Measurements from ENCODE around the gene GABRE. TPM values are rescaled to one million over a fixed set of nuclear protein-coding genes. Genes with fewer than 3 reads are reported as not detected.

The GABRE gene
- total RNA-seq, 1 experiment from 2014 or later: not detected

DNA sequence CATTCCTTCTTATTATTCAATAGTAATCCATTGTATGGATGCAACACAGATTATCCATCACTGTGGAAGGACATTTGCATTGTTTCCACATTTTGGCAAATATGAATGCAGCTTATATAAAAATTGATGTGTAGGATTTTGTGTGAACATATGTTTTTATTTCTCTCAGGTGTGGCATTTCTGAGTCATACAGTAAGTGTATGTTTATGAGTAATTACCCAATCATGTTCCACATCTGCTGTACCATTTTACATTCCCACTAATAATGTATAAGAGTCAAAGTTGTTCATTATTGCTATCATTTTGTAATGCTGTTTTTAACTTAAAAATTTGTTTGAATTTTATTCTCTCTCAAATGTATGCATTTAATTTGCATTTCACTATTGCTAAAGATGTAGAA lies 36.3 kb downstream of the GABRE start:
- TF ChIP-seq EZH2phosphoT487 (IDR thresholded peaks at IDR 0.05; ENCODE audit: borderline replicate concordance, low read length) (no peak), EZH2 (IDR thresholded peaks at IDR 0.05; ENCODE audit: low read length, unreplicated experiment) (no peak)
- TF ChIP-seq, protein P1, sequence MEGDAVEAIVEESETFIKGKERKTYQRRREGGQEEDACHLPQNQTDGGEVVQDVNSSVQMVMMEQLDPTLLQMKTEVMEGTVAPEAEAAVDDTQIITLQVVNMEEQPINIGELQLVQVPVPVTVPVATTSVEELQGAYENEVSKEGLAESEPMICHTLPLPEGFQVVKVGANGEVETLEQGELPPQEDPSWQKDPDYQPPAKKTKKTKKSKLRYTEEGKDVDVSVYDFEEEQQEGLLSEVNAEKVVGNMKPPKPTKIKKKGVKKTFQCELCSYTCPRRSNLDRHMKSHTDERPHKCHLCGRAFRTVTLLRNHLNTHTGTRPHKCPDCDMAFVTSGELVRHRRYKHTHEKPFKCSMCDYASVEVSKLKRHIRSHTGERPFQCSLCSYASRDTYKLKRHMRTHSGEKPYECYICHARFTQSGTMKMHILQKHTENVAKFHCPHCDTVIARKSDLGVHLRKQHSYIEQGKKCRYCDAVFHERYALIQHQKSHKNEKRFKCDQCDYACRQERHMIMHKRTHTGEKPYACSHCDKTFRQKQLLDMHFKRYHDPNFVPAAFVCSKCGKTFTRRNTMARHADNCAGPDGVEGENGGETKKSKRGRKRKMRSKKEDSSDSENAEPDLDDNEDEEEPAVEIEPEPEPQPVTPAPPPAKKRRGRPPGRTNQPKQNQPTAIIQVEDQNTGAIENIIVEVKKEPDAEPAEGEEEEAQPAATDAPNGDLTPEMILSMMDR (conservative IDR thresholded peaks at IDR 0.05; ENCODE audit: low read depth, low read length): no peak
- no peaks in the 10 kb centered on the region for H4K20me1 ChIP-seq (ENCODE audit: low read length)
- ATAC-seq: no peak

DNA sequence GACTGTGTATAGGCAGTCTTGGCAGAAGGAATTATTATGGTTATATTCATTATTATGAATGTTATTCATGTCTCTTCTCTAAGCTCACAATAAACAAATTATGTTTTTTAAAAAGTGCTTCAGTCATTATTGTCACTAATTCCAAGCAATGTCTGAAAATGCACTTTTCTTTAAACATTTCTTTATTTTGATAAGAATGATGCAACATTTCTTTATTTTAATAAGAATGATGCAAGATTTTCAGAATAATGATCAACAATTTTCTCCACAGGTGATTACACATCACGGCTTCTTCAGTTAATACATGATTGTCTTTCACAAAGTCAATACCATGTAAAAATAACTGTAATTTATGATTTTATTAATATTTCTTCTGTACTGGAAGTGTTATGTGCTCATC lies 39.1 kb downstream of the GABRE start:
- H4K20me1 ChIP-seq (ENCODE audit: low read length): no peaks in the 10 kb centered on the region
- H3K36me3 ChIP-seq (ENCODE audit: low read depth, low read length): no peaks in the 10 kb centered on the region
- no peaks in the 10 kb centered on the region for H3K27me3 ChIP-seq (ENCODE audit: low read length)
- ChIA-PET POLR2A (ENCODE audit: unreplicated experiment) (no interaction called here), CTCF (no interaction called here)
- DNase-seq: no peak
- H3K9ac ChIP-seq (ENCODE audit: low read length): no peak overlapping the region
- H2AFZ ChIP-seq (ENCODE audit: low read length): no peak overlapping the region
- intact Hi-C loops (cut with micrococcal nuclease): no loop called here
- H3K79me2 ChIP-seq (ENCODE audit: low read length): no peaks in the 10 kb centered on the region
- no peak for TF ChIP-seq EZH2phosphoT487 (IDR thresholded peaks at IDR 0.05; ENCODE audit: borderline replicate concordance, low read length)
- TF ChIP-seq EZH2 (IDR thresholded peaks at IDR 0.05; ENCODE audit: low read length, unreplicated experiment): no peak
- TF ChIP-seq, protein P1 (conservative IDR thresholded peaks at IDR 0.05; ENCODE audit: low read depth, low read length): no peak
- BruUV-seq (replicated peaks): no TSS peak
- no peak for ATAC-seq
- H3K4me1 ChIP-seq (ENCODE audit: insufficient read depth, low read length): no peaks in the 10 kb centered on the region
- no peak overlapping the region for H3K4me3 ChIP-seq (ENCODE audit: low read length)
- no peak overlapping the region for H3K27ac ChIP-seq (ENCODE audit: low read length)
- H3K4me2 ChIP-seq (ENCODE audit: low read length): no peak overlapping the region
- no peaks in the 10 kb centered on the region for H3K9me2 ChIP-seq (replicated peaks; ENCODE audit: low read length)
- no peaks in the 10 kb centered on the region for H3K9me3 ChIP-seq (ENCODE audit: low read length)
- no peaks in the 10 kb centered on the region for H3F3A ChIP-seq (ENCODE audit: low read length, unreplicated experiment)

More for the DNA sequence above, 36.3 kb downstream of the GABRE start:
- CTCF ChIA-PET: no interaction called here
- no peak for DNase-seq
- Histone ChIP-seq H3F3A (ENCODE audit: low read length, unreplicated experiment) (no peaks in the 10 kb centered on the region), H3K9me3 (ENCODE audit: low read length) (no peaks in the 10 kb centered on the region), H3K27ac (ENCODE audit: low read length) (no peak overlapping the region), H3K79me2 (ENCODE audit: low read length) (no peaks in the 10 kb centered on the region), H3K4me1 (ENCODE audit: insufficient read depth, low read length) (no peaks in the 10 kb centered on the region), H3K4me3 (ENCODE audit: low read length) (no peak overlapping the region), H2AFZ (ENCODE audit: low read length) (no peak overlapping the region), H3K9me2 (replicated peaks; ENCODE audit: low read length) (no peaks in the 10 kb centered on the region), H3K36me3 (ENCODE audit: low read depth, low read length) (no peaks in the 10 kb centered on the region), H3K27me3 (ENCODE audit: low read length) (no peaks in the 10 kb centered on the region), H3K4me2 (ENCODE audit: low read length) (no peak overlapping the region), H3K9ac (ENCODE audit: low read length) (no peak overlapping the region)
- BruUV-seq (replicated peaks): no TSS peak
- POLR2A ChIA-PET (ENCODE audit: unreplicated experiment): interaction anchor here (0.6 kb wide), 1 partner anchor 1686 kb away, joined by 7 read pairs; no protein-coding TSS in a partner anchor
- intact Hi-C loops (cut with micrococcal nuclease): no loop called here

DNA sequence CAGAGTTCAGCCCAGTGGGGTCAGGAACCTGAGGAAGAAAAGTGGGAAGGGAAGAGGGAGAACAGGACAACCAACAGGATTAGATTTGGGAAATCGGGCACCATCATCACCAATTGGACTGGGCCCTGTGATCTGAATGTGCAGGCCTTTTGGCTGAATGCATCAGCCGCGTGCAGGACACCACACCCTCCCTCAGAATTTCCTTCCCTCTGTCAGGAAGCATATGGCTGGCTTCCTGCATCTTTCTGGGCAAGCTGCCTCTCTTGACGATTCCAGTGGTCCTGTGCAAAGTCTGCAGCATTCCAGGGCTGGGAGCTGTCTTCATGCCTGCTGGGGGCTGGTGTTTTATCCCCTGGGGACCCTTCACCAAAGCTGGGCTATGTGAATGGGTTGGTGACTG lies 45.4 kb downstream of the GABRE start:
- no peak for TF ChIP-seq EZH2 (IDR thresholded peaks at IDR 0.05; ENCODE audit: low read length, unreplicated experiment)
- no peak for TF ChIP-seq EZH2phosphoT487 (IDR thresholded peaks at IDR 0.05; ENCODE audit: borderline replicate concordance, low read length)
- TF ChIP-seq, protein P1 (conservative IDR thresholded peaks at IDR 0.05; ENCODE audit: low read depth, low read length): no peak
- Histone ChIP-seq H3K4me2 (ENCODE audit: low read length) (no peak overlapping the region), H3K27ac (ENCODE audit: low read length) (no peak overlapping the region), H3K9me2 (replicated peaks; ENCODE audit: low read length) (no peaks in the 10 kb centered on the region), H4K20me1 (ENCODE audit: low read length) (no peaks in the 10 kb centered on the region), H3K27me3 (ENCODE audit: low read length) (no peaks in the 10 kb centered on the region), H3K9me3 (ENCODE audit: low read length) (no peaks in the 10 kb centered on the region), H3K36me3 (ENCODE audit: low read depth, low read length) (no peaks in the 10 kb centered on the region), H3K79me2 (ENCODE audit: low read length) (no peaks in the 10 kb centered on the region), H3F3A (ENCODE audit: low read length, unreplicated experiment) (no peaks in the 10 kb centered on the region), H2AFZ (ENCODE audit: low read length) (no peak overlapping the region), H3K9ac (ENCODE audit: low read length) (no peak overlapping the region), H3K4me3 (ENCODE audit: low read length) (no peak overlapping the region), H3K4me1 (ENCODE audit: insufficient read depth, low read length) (no peaks in the 10 kb centered on the region)
- POLR2A ChIA-PET (ENCODE audit: unreplicated experiment): no interaction called here
- BruUV-seq (replicated peaks): no TSS peak
- DNase-seq (no peak), ATAC-seq (no peak)
- intact Hi-C loops (cut with micrococcal nuclease): no loop called here
- CTCF ChIA-PET: no interaction called here
